ENCODE results near the gene IGFBP5. TPM values are rescaled to one million over a fixed set of nuclear protein-coding genes. Genes with fewer than 3 reads are reported as not detected.

Gene IGFBP5
- total RNA-seq, 4 donors from 2014 or later: 178 to 1,859 (median 1,369) TPM

GRCh38 chr2:216657980-216658379 is 37.4 kb downstream of the IGFBP5 start:
- no peak overlapping the region for H3K27ac ChIP-seq
- no peak for DNase-seq (ENCODE audit: low spot score in 2 of 2)
- H3K27me3 ChIP-seq: no peaks in the 10 kb centered on the region
- H3K4me1 ChIP-seq: peaks cover 0 to 5% (median 0%) of the 10 kb centered on the region in 4 donors
- 66 to 68% methylated on average over 7 of the region's 7 CpGs for WGBS, 2 donors
- no peak for TF ChIP-seq POLR2A (IDR thresholded peaks at IDR 0.05)
- no peak for TF ChIP-seq CTCF (IDR thresholded peaks at IDR 0.05)
- TF ChIP-seq EP300 (IDR thresholded peaks at IDR 0.05): no peak
- peaks cover 0 to 13% (median 0%) of the 10 kb centered on the region in 3 donors for H3K36me3 ChIP-seq
- H3K4me3 ChIP-seq: no peak overlapping the region
- H3K9me3 ChIP-seq: no peaks in the 10 kb centered on the region

- Histone ChIP-seq H3K9me3 (no peaks in the 10 kb centered on the region), H3K4me3 (no peak overlapping the region), H3K27me3 (no peaks in the 10 kb centered on the region), H3K36me3 (peaks cover 0 to 12% (median 0%) of the 10 kb centered on the region in 3 donors), H3K4me1 (peaks cover 0 to 12% (median 0%) of the 10 kb centered on the region in 4 donors), H3K27ac (no peak overlapping the region)
- TF ChIP-seq CTCF (IDR thresholded peaks at IDR 0.05) (no peak), POLR2A (IDR thresholded peaks at IDR 0.05) (no peak)
- 80 to 82% methylated on average over 16 of the region's 16 CpGs for WGBS, 2 donors
- DNase-seq (ENCODE audit: low spot score in 2 of 2): no peak
Measured at GRCh38 chr2:216657086-216657855, 38.1 kb downstream of the IGFBP5 start.

DNA sequence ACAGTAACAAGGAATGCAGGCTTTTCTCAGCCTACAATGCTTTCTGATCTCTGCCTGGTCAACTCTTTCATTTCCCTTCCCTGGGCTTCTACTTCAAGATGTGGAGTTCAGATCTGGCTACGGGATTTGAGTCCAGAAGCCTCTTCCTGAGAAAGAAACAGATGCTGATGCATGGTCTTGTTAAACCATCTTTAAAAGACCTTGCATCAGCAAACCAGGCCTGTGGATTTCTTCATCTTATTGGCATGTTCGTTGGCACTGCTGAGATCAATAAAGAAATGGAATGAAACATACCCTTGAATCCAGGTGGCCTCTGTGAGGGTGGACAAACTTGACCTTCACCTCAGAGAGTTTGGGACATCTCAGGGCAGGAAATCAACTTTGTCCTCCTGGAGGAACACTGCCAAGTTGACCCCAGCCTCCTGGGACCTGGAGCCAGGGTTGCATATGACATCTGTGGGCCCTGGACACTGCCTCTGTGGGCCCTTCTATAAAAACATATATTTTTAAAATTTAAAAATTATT is 40.8 kb downstream of the IGFBP5 start:
- WGBS, 2 donors: 72 to 73% methylated on average over 2 of the region's 2 CpGs
- Histone ChIP-seq H3K27me3 (no peaks in the 10 kb centered on the region), H3K27ac (no peak overlapping the region), H3K36me3 (no peaks in the 10 kb centered on the region), H3K4me1 (peaks cover 0 to 30% (median 0%) of the 10 kb centered on the region in 4 donors), H3K9me3 (no peaks in the 10 kb centered on the region), H3K4me3 (no peak overlapping the region)
- TF ChIP-seq EP300 (IDR thresholded peaks at IDR 0.05) (no peak), CTCF (IDR thresholded peaks at IDR 0.05) (no peak), POLR2A (IDR thresholded peaks at IDR 0.05) (no peak)
- DNase-seq (ENCODE audit: low spot score in 2 of 2): no peak

GRCh38 chr2:216653931-216654365 is 41.4 kb downstream of the IGFBP5 start:
- 39 to 53% methylated on average over 2 of the region's 2 CpGs for WGBS, 2 donors
- TF ChIP-seq POLR2A (IDR thresholded peaks at IDR 0.05) (no peak), CTCF (IDR thresholded peaks at IDR 0.05) (no peak), EP300 (IDR thresholded peaks at IDR 0.05) (no peak)
- H3K4me1 ChIP-seq: peaks cover 0 to 32% (median 0%) of the 10 kb centered on the region in 4 donors
- H3K36me3 ChIP-seq: no peaks in the 10 kb centered on the region
- no peak overlapping the region for H3K27ac ChIP-seq
- DNase-seq (ENCODE audit: low spot score in 2 of 2): no peak
- no peak overlapping the region for H3K4me3 ChIP-seq
- H3K27me3 ChIP-seq: no peaks in the 10 kb centered on the region
- H3K9me3 ChIP-seq: no peaks in the 10 kb centered on the region

- Histone ChIP-seq H3K27me3 (no peaks in the 10 kb centered on the region), H3K27ac (peak overlapping the region in 1 of 4 donors; percentile 29), H3K36me3 (no peaks in the 10 kb centered on the region), H3K4me3 (no peak overlapping the region), H3K9me3 (no peaks in the 10 kb centered on the region), H3K4me1 (peaks cover 0 to 32% (median 0%) of the 10 kb centered on the region in 4 donors)
- TF ChIP-seq POLR2A (IDR thresholded peaks at IDR 0.05) (no peak), EP300 (IDR thresholded peaks at IDR 0.05) (no peak), CTCF (IDR thresholded peaks at IDR 0.05) (no peak)
- DNase-seq (ENCODE audit: low spot score in 2 of 2): no peak
- 85 to 88% methylated on average over 4 of the region's 4 CpGs for WGBS, 2 donors
Measured at GRCh38 chr2:216653093-216653799, 42.1 kb downstream of the IGFBP5 start.

Measured in tibial nerve (tissue), 4 donors.